Keratinocyte (primary cell): Measurements from ENCODE around the gene IL17A. TPM values are rescaled to one million over a fixed set of nuclear protein-coding genes. Genes with fewer than 3 reads are reported as not detected.

Source experiments
- DNase-seq: peaks from one replicate; pipeline ENCODE4 v3.0.0-alpha.2; 2011; ENCODE audit warnings: low read depth, missing footprints, low spot score
- FAIRE-seq: peaks from 2 replicates; lab custom pipeline; 2011; peaks lifted over from hg19 to GRCh38; lab: Jason Lieb, UNC
- H2AFZ ChIP-seq: 2 replicates; pipeline ENCODE4 v1.6.0; 2012; ENCODE audit warnings: low read length, control low read depth, inconsistent platforms; ENCODE audit not compliant: control insufficient read depth
- H3K27ac ChIP-seq: 2 replicates; pipeline ENCODE4 v1.5.1; 2011; ENCODE audit warnings: low read length; ENCODE audit not compliant: control insufficient read depth, insufficient read depth
- H3K27me3 ChIP-seq: 3 replicates; pipeline ENCODE4 v1.6.0; 2011; ENCODE audit warnings: low read length; ENCODE audit not compliant: control insufficient read depth, insufficient read depth; ENCODE audit errors: extremely low read depth
- H3K36me3 ChIP-seq, 2 experiments: 2 replicates in 1 of 2; 3 replicates in 1 of 2; pipeline ENCODE4 v1.5.1; 2011; ENCODE audit warnings: low read length in 2 of 2, mild to moderate bottlenecking in 1 of 2; ENCODE audit not compliant: control insufficient read depth in 2 of 2, insufficient read depth in 2 of 2; ENCODE audit errors: extremely low read depth in 1 of 2
- H3K4me1 ChIP-seq: 3 replicates; pipeline ENCODE4 v1.5.1; 2011; ENCODE audit warnings: low read length; ENCODE audit not compliant: control insufficient read depth, insufficient read depth; ENCODE audit errors: extremely low read depth
- H3K4me2 ChIP-seq: 3 replicates; pipeline ENCODE4 v1.6.0; 2011; ENCODE audit warnings: low read depth, low read length; ENCODE audit not compliant: control insufficient read depth, insufficient read depth; ENCODE audit errors: extremely low read depth
- H3K4me3 ChIP-seq, 3 experiments: fragments of 200-600 bp in 1 of 3; sonication (generic) in 1 of 3; 2 replicates in 2 of 3; 3 replicates in 1 of 3; pipeline ENCODE4 v1.5.1; 2011 to 2016; ENCODE audit warnings: low read length in 3 of 3, mild to moderate bottlenecking in 3 of 3, control low read depth in 2 of 3, inconsistent platforms in 1 of 3, low read depth in 1 of 3, mixed read lengths in 1 of 3, mixed run types in 1 of 3, moderate library complexity in 1 of 3; ENCODE audit not compliant: control insufficient read depth in 2 of 3, insufficient read depth in 2 of 3; ENCODE audit errors: extremely low read depth in 1 of 3
- H3K79me2 ChIP-seq: 2 replicates; pipeline ENCODE4 v1.6.0; 2012; ENCODE audit warnings: low read length; ENCODE audit not compliant: control insufficient read depth, insufficient read depth
- H3K9ac ChIP-seq: 3 replicates; pipeline ENCODE4 v1.6.0; 2011; ENCODE audit warnings: low read length; ENCODE audit not compliant: control insufficient read depth, insufficient read depth; ENCODE audit errors: extremely low read depth
- H3K9me1 ChIP-seq: 3 replicates; pipeline ENCODE4 v1.6.0; 2011; ENCODE audit warnings: low read length; ENCODE audit not compliant: control insufficient read depth, insufficient read depth; ENCODE audit errors: extremely low read depth
- H3K9me3 ChIP-seq: 2 replicates; pipeline ENCODE4 v1.5.1; 2012; ENCODE audit warnings: low read depth, low read length; ENCODE audit not compliant: control insufficient read depth
- H4K20me1 ChIP-seq: 3 replicates; pipeline ENCODE4 v1.6.0; 2011; ENCODE audit warnings: low read length; ENCODE audit not compliant: control insufficient read depth, insufficient read depth; ENCODE audit errors: extremely low read depth
- EZH2 ChIP-seq: IDR thresholded peaks from one replicate; pipeline ENCODE4 v1.6.1; 2012; ENCODE audit warnings: inconsistent platforms, mild to moderate bottlenecking, low read length, moderate library complexity
- dilution Hi-C: fragments of 300-500 bp; cut with MboI; formaldehyde crosslinking; loops from one replicate; pipeline ENCODE4 v1.7.0; 2020; ENCODE audit warnings: low sequenced_read_pairs; ENCODE audit not compliant: extremely low pct_ligation_motif_present
- polyA plus RNA-seq, 5 experiments: library from polyadenylated mRNA; depleted of rRNA in 3 of 5; stranded (reverse) in 3 of 5; stranded (forward) in 1 of 5; unstranded in 1 of 5; fragments of >200 nt; gene quantifications; 1 replicate in 1 of 5; 2 replicates in 3 of 5; 3 replicates in 1 of 5; pipeline versions ENCODE4 v1.2.1 to v1.2.3, GENCODE V29; 2011 to 2012; ENCODE audit warnings: missing spikeins in 2 of 5, low read depth in 1 of 5, low replicate concordance in 1 of 5
- TF ChIP-seq, protein P1 (sequence below), 3 experiments: IDR thresholded peaks in 1 of 3; conservative IDR thresholded peaks in 1 of 3; optimal IDR thresholded peaks in 1 of 3; 2 replicates in 2 of 3; 3 replicates in 1 of 3; pipeline versions ENCODE3 to v1.5.1; 2011; ENCODE audit warnings: low read length in 3 of 3, mild to moderate bottlenecking in 3 of 3, moderate library complexity in 2 of 3, control low read depth in 1 of 3, inconsistent platforms in 1 of 3; ENCODE audit not compliant: insufficient read depth in 2 of 3; ENCODE audit errors: extremely low read depth in 1 of 3

The IL17A gene
- polyA plus RNA-seq, 1 donor (not counting 4 experiments of a cell fraction or from before 2014, with no cell fraction given), result not detected

DNA sequence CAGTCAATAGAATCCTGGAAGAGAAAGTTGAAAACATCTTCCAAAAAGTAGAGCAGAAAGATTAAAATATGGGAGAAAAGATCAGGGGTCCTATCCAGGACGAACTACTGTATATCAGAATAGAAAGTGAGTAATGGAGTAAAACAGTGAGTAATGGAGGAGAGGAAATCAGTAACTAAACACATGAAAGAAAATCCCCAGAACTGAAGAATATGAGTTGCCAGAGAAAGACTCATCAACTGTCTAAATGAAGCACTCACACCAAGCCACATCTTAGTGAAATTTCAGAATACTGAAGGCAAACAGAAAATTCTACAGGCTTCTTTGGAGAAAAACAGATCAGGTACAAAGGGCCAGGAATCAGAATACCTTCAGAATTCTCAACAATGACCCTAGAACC, 14.9 kb downstream of the IL17A start:
- H2AFZ ChIP-seq, result no peak overlapping the region
- TF ChIP-seq, protein P1, sequence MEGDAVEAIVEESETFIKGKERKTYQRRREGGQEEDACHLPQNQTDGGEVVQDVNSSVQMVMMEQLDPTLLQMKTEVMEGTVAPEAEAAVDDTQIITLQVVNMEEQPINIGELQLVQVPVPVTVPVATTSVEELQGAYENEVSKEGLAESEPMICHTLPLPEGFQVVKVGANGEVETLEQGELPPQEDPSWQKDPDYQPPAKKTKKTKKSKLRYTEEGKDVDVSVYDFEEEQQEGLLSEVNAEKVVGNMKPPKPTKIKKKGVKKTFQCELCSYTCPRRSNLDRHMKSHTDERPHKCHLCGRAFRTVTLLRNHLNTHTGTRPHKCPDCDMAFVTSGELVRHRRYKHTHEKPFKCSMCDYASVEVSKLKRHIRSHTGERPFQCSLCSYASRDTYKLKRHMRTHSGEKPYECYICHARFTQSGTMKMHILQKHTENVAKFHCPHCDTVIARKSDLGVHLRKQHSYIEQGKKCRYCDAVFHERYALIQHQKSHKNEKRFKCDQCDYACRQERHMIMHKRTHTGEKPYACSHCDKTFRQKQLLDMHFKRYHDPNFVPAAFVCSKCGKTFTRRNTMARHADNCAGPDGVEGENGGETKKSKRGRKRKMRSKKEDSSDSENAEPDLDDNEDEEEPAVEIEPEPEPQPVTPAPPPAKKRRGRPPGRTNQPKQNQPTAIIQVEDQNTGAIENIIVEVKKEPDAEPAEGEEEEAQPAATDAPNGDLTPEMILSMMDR (optimal IDR thresholded peaks at IDR 0.05 in 1 of 3, IDR thresholded peaks at IDR 0.05 in 1 of 3, conservative IDR thresholded peaks at IDR 0.05 in 1 of 3; ENCODE audit: extremely low read depth in 1 of 3, insufficient read depth in 2 of 3, low read length in 3 of 3), result no peak
- TF ChIP-seq EZH2, result no peak
- no peaks in the 10 kb centered on the region for H3K4me1 ChIP-seq
- H3K4me2 ChIP-seq, result no peak overlapping the region
- no peak overlapping the region for H3K4me3 ChIP-seq
- no peaks in the 10 kb centered on the region for H3K79me2 ChIP-seq
- no peaks in the 10 kb centered on the region for H4K20me1 ChIP-seq
- dilution Hi-C loops, result no loop called here
- H3K27ac ChIP-seq, result no peak overlapping the region
- H3K27me3 ChIP-seq, result no peaks in the 10 kb centered on the region
- H3K9me3 ChIP-seq, result no peaks in the 10 kb centered on the region
- no peak overlapping the region for H3K9ac ChIP-seq
- no peak for FAIRE-seq
- no peak for DNase-seq
- H3K36me3 ChIP-seq, result no peaks in the 10 kb centered on the region
- no peaks in the 10 kb centered on the region for H3K9me1 ChIP-seq

DNA sequence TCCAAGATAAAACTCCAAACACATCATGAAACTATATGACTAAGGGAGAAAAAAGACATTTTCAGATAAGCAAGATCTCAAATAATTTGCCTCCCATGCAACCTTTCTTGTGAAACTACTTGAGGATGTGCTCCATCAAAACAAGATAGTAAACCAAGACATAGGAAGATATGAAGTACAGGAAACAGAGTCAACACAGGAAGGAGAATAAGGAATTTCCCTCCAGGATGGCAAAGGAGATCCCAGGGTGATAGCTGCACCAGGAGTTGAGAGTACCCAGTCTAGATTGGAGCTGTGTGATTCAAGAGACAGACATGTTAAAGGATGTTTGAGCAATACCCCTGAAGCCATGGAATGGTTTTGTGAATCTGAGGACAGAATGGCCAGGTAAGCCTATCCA, 15.3 kb downstream of the IL17A start:
- DNase-seq (no peak), FAIRE-seq (no peak)
- Histone ChIP-seq H3K27me3 (no peaks in the 10 kb centered on the region), H3K4me1 (no peaks in the 10 kb centered on the region), H3K9ac (no peak overlapping the region), H3K27ac (no peak overlapping the region), H3K79me2 (no peaks in the 10 kb centered on the region), H4K20me1 (no peaks in the 10 kb centered on the region), H3K4me3 (no peak overlapping the region), H3K9me3 (no peaks in the 10 kb centered on the region), H2AFZ (no peak overlapping the region), H3K36me3 (no peaks in the 10 kb centered on the region), H3K9me1 (no peaks in the 10 kb centered on the region), H3K4me2 (no peak overlapping the region)
- dilution Hi-C loops, result no loop called here
- TF ChIP-seq EZH2, result no peak
- TF ChIP-seq, protein P1 (optimal IDR thresholded peaks at IDR 0.05 in 1 of 3, IDR thresholded peaks at IDR 0.05 in 1 of 3, conservative IDR thresholded peaks at IDR 0.05 in 1 of 3; ENCODE audit: extremely low read depth in 1 of 3, insufficient read depth in 2 of 3, low read length in 3 of 3), result no peak
